ENCODE measurements around the gene MKX. TPM values are rescaled to one million over a fixed set of nuclear protein-coding genes. Genes with fewer than 3 reads are reported as not detected.

MKX gene
- polyA plus RNA-seq (ENCODE audit: insufficient read length in 10 of 10) = 10 to 100 TPM in 2 of 10 donors, 1 to 10 TPM in 8; 1.0 to 15.6 (median 8.3) TPM
- long read RNA-seq, donor 1, partial matches to known transcripts = 0 of 1 reads
- long read RNA-seq, donor 1, other reads (novel, unspliced or antisense) = 0 of 1 reads
- long read RNA-seq, donor 2, partial matches to known transcripts = 0 of 2 reads
- long read RNA-seq, donor 2, other reads (novel, unspliced or antisense) = 0 of 2 reads
- long read RNA-seq, donor 3 = 0 reads
- long read RNA-seq, donor 4, transcript MKX-202 (7 exons, 3,638 nt) = major isoform, 5 of 5 reads
- long read RNA-seq, donor 4, partial matches to known transcripts = 0 of 5 reads
- long read RNA-seq, donor 4, other reads (novel, unspliced or antisense) = 0 of 5 reads
- long read RNA-seq, donor 5, partial matches to known transcripts = 0 of 1 reads
- long read RNA-seq, donor 5, other reads (novel, unspliced or antisense) = 0 of 1 reads
- long read RNA-seq, donor 6 = 0 reads
- long read RNA-seq, donor 7 = 0 reads
- long read RNA-seq, donor 8, partial matches to known transcripts = 0 of 1 reads
- long read RNA-seq, donor 8, other reads (novel, unspliced or antisense) = 0 of 1 reads
- long read RNA-seq, donor 9 = 0 reads

GRCh38 chr10:27745732-27746396 is at the start of gene MKX:
MKX (minus strand) TSS chr10:27745819; CDS start chr10:27743415, 2,404 bp downstream.
- DNase-seq = peak; percentile 43 to 91 (median 82)

- DNase-seq = no peak
These were observed 48.5 kb upstream of the MKX start for GRCh38 chr10:27794157-27794556.

GRCh38 chr10:27792216-27792615 is 46.6 kb upstream of the MKX start:
- DNase-seq = no peak

- DNase-seq = no peak
These were observed 38.7 kb upstream of the MKX start for GRCh38 chr10:27784272-27784671.

GRCh38 chr10:27783660-27784059 is 38.0 kb upstream of the MKX start:
- DNase-seq = peak in 1 of 3 donors; percentile 9

GRCh38 chr10:27779462-27780015 is 33.9 kb upstream of the MKX start:
- DNase-seq = peak; percentile 5 to 48 (median 27)

- peak in 1 of 3 donors; percentile 34 for DNase-seq
These were observed 29.2 kb upstream of the MKX start for GRCh38 chr10:27774831-27775230.

GRCh38 chr10:27771231-27771630 is 25.6 kb upstream of the MKX start:
- DNase-seq = no peak

- no peak for DNase-seq
These were observed 24.6 kb upstream of the MKX start for GRCh38 chr10:27770181-27770580.

GRCh38 chr10:27760867-27761266 is 15.2 kb upstream of the MKX start:
- no peak for DNase-seq

- no peak for DNase-seq
These were observed 14.1 kb upstream of the MKX start for GRCh38 chr10:27759483-27760272.

GRCh38 chr10:27752673-27753237 is 7.1 kb upstream of the MKX start:
- DNase-seq = no peak

GRCh38 chr10:27748601-27749000 is 3.0 kb upstream of the MKX start:
- DNase-seq = no peak

GRCh38 chr10:27747096-27747451 is 1.5 kb upstream of the MKX start:
- peak in 1 of 3 donors; percentile 58 for DNase-seq

- peak in 1 of 3 donors; percentile 42 for DNase-seq
These were observed 927 bp upstream of the MKX start for GRCh38 chr10:27746397-27747095.

GRCh38 chr10:27744802-27745731 is 552 bp downstream of the MKX start:
- DNase-seq = peak in 1 of 3 donors; percentile 68

GRCh38 chr10:27743877-27744801 is 1.5 kb downstream of the MKX start:
- no peak for DNase-seq
